IMR-90 (cell line): ENCODE data around the gene LMX1A. TPM values are rescaled to one million over a fixed set of nuclear protein-coding genes. Genes with fewer than 3 reads are reported as not detected.

Experiments
- ATAC-seq: fragments of 200-7000 bp; cut with Tn5 transposase; 2 replicates; pipeline ENCODE4 v1.9.1; 2020; ENCODE audit warnings: low read depth, mild to moderate bottlenecking, moderate library complexity
- Bru-seq: library from RNA; stranded (reverse); fragments of 400-500 nt; gene quantifications from one replicate; lab custom pipeline; 2021; lab: Mats Ljungman, UMichigan
- BruChase-seq, 2 experiments: library from RNA; stranded (reverse); fragments of 400-500 nt; gene quantifications; one replicate each; lab custom pipeline; 2021; lab: Mats Ljungman, UMichigan
- BruUV-seq: library from RNA; stranded (reverse); fragments of 400-500 nt; replicated peaks from 2 replicates; lab custom pipeline; 2021; lab: Mats Ljungman, UMichigan
- CTCF ChIA-PET: fragments of 300-600 bp; formaldehyde crosslinking; extraction: SDS; loops from one replicate; lab custom pipeline; 2021; ENCODE audit warnings: antibody characterized with exemption; lab: Yijun Ruan, JAX
- POLR2A ChIA-PET: fragments of 300-600 bp; sonication (Branson Sonifier 250); formaldehyde crosslinking; loops from one replicate; lab custom pipeline; 2022; ENCODE audit warnings: antibody characterized with exemption; ENCODE audit not compliant: unreplicated experiment; lab: Charles Lee
- DNase-seq: peaks from one replicate; pipeline ENCODE4 v3.0.0; 2013
- H2AFZ ChIP-seq: replicated peaks from 2 replicates; pipeline ENCODE3; 2013; ENCODE audit warnings: low read length, mild to moderate bottlenecking; ENCODE audit not compliant: poor library complexity
- H2AK5ac ChIP-seq: 2 replicates; pipeline ENCODE4 v1.6.1; 2013; ENCODE audit warnings: low read depth, low read length, inconsistent platforms
- H2AK9ac ChIP-seq: replicated peaks from 2 replicates; pipeline ENCODE3; 2013; ENCODE audit warnings: mild to moderate bottlenecking, low read depth, low read length, moderate library complexity; ENCODE audit not compliant: poor library complexity
- H2BK120ac ChIP-seq: 2 replicates; pipeline ENCODE4 v1.6.1; 2013; ENCODE audit warnings: low read depth, low read length, inconsistent platforms
- H2BK15ac ChIP-seq: 3 replicates; pipeline ENCODE4 v1.6.1; 2013; ENCODE audit warnings: low read depth, low read length, inconsistent platforms
- H2BK20ac ChIP-seq: 2 replicates; pipeline ENCODE4 v1.6.1; 2013; ENCODE audit warnings: low read depth, mild to moderate bottlenecking, inconsistent platforms, low read length, moderate library complexity
- H2BK5ac ChIP-seq: 2 replicates; pipeline ENCODE4 v1.6.1; 2013; ENCODE audit warnings: mild to moderate bottlenecking, low read depth, low read length, inconsistent platforms; ENCODE audit not compliant: poor library complexity, severe bottlenecking
- H3K14ac ChIP-seq: replicated peaks from 2 replicates; pipeline ENCODE4 v1.6.1; 2013; ENCODE audit warnings: low read depth, low read length, inconsistent platforms
- H3K18ac ChIP-seq: 2 replicates; pipeline ENCODE4 v1.6.1; 2013; ENCODE audit warnings: low read depth, low read length, control low read depth
- H3K23ac ChIP-seq: 2 replicates; pipeline ENCODE4 v1.6.1; 2013; ENCODE audit warnings: low read depth, low read length, inconsistent platforms
- H3K27ac ChIP-seq: 2 replicates; pipeline ENCODE4 v1.5.1; 2013; ENCODE audit warnings: mild to moderate bottlenecking, control low read depth, low read length; ENCODE audit not compliant: insufficient read depth
- H3K27me3 ChIP-seq: 2 replicates; pipeline ENCODE4 v1.6.1; 2013; ENCODE audit warnings: low read length; ENCODE audit not compliant: control insufficient read depth, insufficient read depth
- H3K36me3 ChIP-seq: 2 replicates; pipeline ENCODE4 v1.6.1; 2013; ENCODE audit warnings: low read length, mixed read lengths; ENCODE audit not compliant: control insufficient read depth, insufficient read depth
- H3K4ac ChIP-seq: 2 replicates; pipeline ENCODE4 v1.6.1; 2013; ENCODE audit warnings: low read depth, low read length, inconsistent platforms
- H3K4me1 ChIP-seq: 2 replicates; pipeline ENCODE4 v1.6.1; 2013; ENCODE audit warnings: low read length, mixed read lengths; ENCODE audit not compliant: control insufficient read depth, insufficient read depth
- H3K4me2 ChIP-seq: 2 replicates; pipeline ENCODE4 v1.6.1; 2013; ENCODE audit warnings: low read depth, mild to moderate bottlenecking, control low read depth, low read length, moderate library complexity
- H3K4me3 ChIP-seq: 2 replicates; pipeline ENCODE4 v1.5.1; 2013; ENCODE audit warnings: low read depth, mild to moderate bottlenecking, control low read depth, low read length, moderate library complexity; ENCODE audit not compliant: insufficient read depth
- H3K56ac ChIP-seq: 2 replicates; pipeline ENCODE4 v1.6.1; 2013; ENCODE audit warnings: low read length, inconsistent platforms; ENCODE audit not compliant: insufficient read depth; ENCODE audit errors: extremely low read depth
- H3K79me1 ChIP-seq, 2 experiments: 2 replicates each; pipeline ENCODE4 v1.6.1; 2013; ENCODE audit warnings: low read length in 2 of 2, inconsistent platforms in 1 of 2, low read depth in 1 of 2
- H3K9ac ChIP-seq: 2 replicates; pipeline ENCODE4 v1.6.1; 2013; ENCODE audit warnings: low read depth, low read length, control low read depth
- H3K9me1 ChIP-seq: 2 replicates; pipeline ENCODE4 v1.6.1; 2013; ENCODE audit warnings: low read length, inconsistent platforms; ENCODE audit not compliant: insufficient read depth
- H3K9me3 ChIP-seq: 2 replicates; pipeline ENCODE4 v1.6.1; 2013; ENCODE audit warnings: low read length; ENCODE audit not compliant: control insufficient read depth, insufficient read depth
- H4K20me1 ChIP-seq: 2 replicates; pipeline ENCODE4 v1.6.1; 2013; ENCODE audit warnings: low read length, inconsistent platforms; ENCODE audit not compliant: insufficient read depth
- H4K5ac ChIP-seq: 2 replicates; pipeline ENCODE4 v1.6.1; 2013; ENCODE audit warnings: mild to moderate bottlenecking, low read depth, low read length, control low read depth
- H4K8ac ChIP-seq, 2 experiments: 2 replicates each; pipeline ENCODE4 v1.6.1; 2013; ENCODE audit warnings: low read depth in 2 of 2, low read length in 2 of 2, control low read depth in 1 of 2, inconsistent platforms in 1 of 2
- H4K91ac ChIP-seq: 2 replicates; pipeline ENCODE4 v1.6.1; 2013; ENCODE audit warnings: low read depth, low read length, inconsistent platforms; ENCODE audit not compliant: insufficient read depth
- BHLHE40 ChIP-seq: fragments of 150-350 bp; IDR thresholded peaks from 2 replicates; pipeline ENCODE4 v1.6.1; 2016; ENCODE audit warnings: mild to moderate bottlenecking, low read depth, low read length
- CEBPB ChIP-seq: IDR thresholded peaks from 2 replicates; pipeline ENCODE4 v1.6.1; 2012; ENCODE audit warnings: low read depth, low read length, improper control_type of control experiment
- CHD1 ChIP-seq: IDR thresholded peaks from 2 replicates; pipeline ENCODE4 v1.6.1; 2012; ENCODE audit warnings: low read depth, low read length, improper control_type of control experiment
- MAFK ChIP-seq: IDR thresholded peaks from 2 replicates; pipeline ENCODE4 v1.6.1; 2012; ENCODE audit warnings: low read depth, low read length, improper control_type of control experiment
- MAZ ChIP-seq: IDR thresholded peaks from 2 replicates; pipeline ENCODE4 v1.6.1; 2012; ENCODE audit warnings: low read depth, mild to moderate bottlenecking, low read length, improper control_type of control experiment, moderate library complexity, borderline replicate concordance
- MXI1 ChIP-seq: IDR thresholded peaks from 2 replicates; pipeline ENCODE4 v1.6.1; 2012; ENCODE audit warnings: low read depth, mild to moderate bottlenecking, low read length, moderate library complexity, borderline replicate concordance
- NFE2L2 ChIP-seq: fragments of 150-350 bp; IDR thresholded peaks from 2 replicates; pipeline ENCODE4 v1.6.1; 2016; ENCODE audit warnings: low read depth, mild to moderate bottlenecking, low read length
- POLR2A ChIP-seq: IDR thresholded peaks from 2 replicates; pipeline ENCODE4 v1.6.1; 2012; ENCODE audit warnings: mild to moderate bottlenecking, low read depth, low read length
- RAD21 ChIP-seq: IDR thresholded peaks from 2 replicates; pipeline ENCODE4 v1.6.1; 2012; ENCODE audit warnings: low read length, improper control_type of control experiment
- RCOR1 ChIP-seq: IDR thresholded peaks from 2 replicates; pipeline ENCODE4 v1.6.1; 2012; ENCODE audit warnings: mild to moderate bottlenecking, low read length, improper control_type of control experiment; ENCODE audit not compliant: insufficient replicate concordance
- RFX5 ChIP-seq: IDR thresholded peaks from 2 replicates; pipeline ENCODE4 v1.8.0; 2012; ENCODE audit warnings: low read depth, mild to moderate bottlenecking, low read length, moderate library complexity
- SMC3 ChIP-seq: fragments of 150-350 bp; IDR thresholded peaks from 2 replicates; pipeline ENCODE4 v1.6.1; 2016; ENCODE audit warnings: low read depth, mild to moderate bottlenecking, antibody characterized with exemption, low read length, moderate library complexity
- WGBS, 2 experiments: methylation state at CpG; one replicate each; pipeline versions ENCODE4 v1.1.5 to v1.1.7; 2013; ENCODE audit warnings: missing lambda C conversion rate in 2 of 2; ENCODE audit not compliant: insufficient read length in 1 of 2; ENCODE audit errors: extremely low coverage in 2 of 2; 5-methylcytosine and 5-hydroxymethylcytosine counted together
- dilution Hi-C: fragments of 300-500 bp; cut with HindIII; formaldehyde crosslinking; loops from one replicate; pipeline ENCODE4 v1.14.3; 2018; ENCODE audit warnings: low sequenced_read_pairs; ENCODE audit not compliant: unreplicated experiment
- in situ Hi-C: fragments of 300-500 bp; cut with MboI; formaldehyde crosslinking; loops from 3 replicates; pipeline ENCODE4 v1.14.3; 2019; ENCODE audit warnings: low sequenced_read_pairs, inconsistent platforms, mixed read lengths
- intact Hi-C: fragments of 100-400 bp; cut with micrococcal nuclease; formaldehyde crosslinking; loops from 2 replicates; pipeline ENCODE4 v1.10.0; 2022
- long read RNA-seq: library from polyadenylated mRNA; unstranded; transcript quantifications from one replicate; pipeline ENCODE4 v2.0.0, GENCODE V29; 2021; ENCODE audit not compliant: unreplicated experiment
- polyA plus RNA-seq, 3 experiments: library from polyadenylated mRNA; depleted of rRNA; stranded (reverse); fragments of >200 nt; gene quantifications; 2 replicates each; pipeline ENCODE4 v1.2.3, GENCODE V29; 2012; ENCODE audit warnings: low replicate concordance in 1 of 3
- total RNA-seq: library from RNA; depleted of rRNA; stranded (reverse); fragments of >200 nt; gene quantifications from 2 replicates; pipeline ENCODE4 v1.2.3, GENCODE V29; 2012; rRNA removed
- TF ChIP-seq, protein P1 (sequence below): fragments of 150-350 bp; IDR thresholded peaks from 2 replicates; pipeline ENCODE4 v1.6.1; 2016; ENCODE audit warnings: low read depth, mild to moderate bottlenecking, low read length, moderate library complexity, borderline replicate concordance
- TF ChIP-seq, protein P2 (sequence below): fragments of 150-350 bp; IDR thresholded peaks from 2 replicates; pipeline ENCODE4 v1.6.1; 2017; ENCODE audit warnings: mild to moderate bottlenecking, antibody characterized with exemption, low read length, low read depth

LMX1A gene
- total RNA-seq (not detected in 2 replicates), polyA plus RNA-seq (2012; rRNA removed) (not detected in 2 replicates), Bru-seq, nascent RNA (not detected), BruChase-seq, experiment 1, labeled RNA remaining after a 6-hour chase (not detected), BruChase-seq, experiment 2, labeled RNA remaining after a 2-hour chase (not detected)
- not detected in 2 replicates for polyA plus RNA-seq (2012; cell fraction: cytosol; rRNA removed)
- not detected in 2 replicates for polyA plus RNA-seq (2012; cell fraction: nucleus; rRNA removed; ENCODE audit: low replicate concordance)
- long read RNA-seq = 0 reads

DNA sequence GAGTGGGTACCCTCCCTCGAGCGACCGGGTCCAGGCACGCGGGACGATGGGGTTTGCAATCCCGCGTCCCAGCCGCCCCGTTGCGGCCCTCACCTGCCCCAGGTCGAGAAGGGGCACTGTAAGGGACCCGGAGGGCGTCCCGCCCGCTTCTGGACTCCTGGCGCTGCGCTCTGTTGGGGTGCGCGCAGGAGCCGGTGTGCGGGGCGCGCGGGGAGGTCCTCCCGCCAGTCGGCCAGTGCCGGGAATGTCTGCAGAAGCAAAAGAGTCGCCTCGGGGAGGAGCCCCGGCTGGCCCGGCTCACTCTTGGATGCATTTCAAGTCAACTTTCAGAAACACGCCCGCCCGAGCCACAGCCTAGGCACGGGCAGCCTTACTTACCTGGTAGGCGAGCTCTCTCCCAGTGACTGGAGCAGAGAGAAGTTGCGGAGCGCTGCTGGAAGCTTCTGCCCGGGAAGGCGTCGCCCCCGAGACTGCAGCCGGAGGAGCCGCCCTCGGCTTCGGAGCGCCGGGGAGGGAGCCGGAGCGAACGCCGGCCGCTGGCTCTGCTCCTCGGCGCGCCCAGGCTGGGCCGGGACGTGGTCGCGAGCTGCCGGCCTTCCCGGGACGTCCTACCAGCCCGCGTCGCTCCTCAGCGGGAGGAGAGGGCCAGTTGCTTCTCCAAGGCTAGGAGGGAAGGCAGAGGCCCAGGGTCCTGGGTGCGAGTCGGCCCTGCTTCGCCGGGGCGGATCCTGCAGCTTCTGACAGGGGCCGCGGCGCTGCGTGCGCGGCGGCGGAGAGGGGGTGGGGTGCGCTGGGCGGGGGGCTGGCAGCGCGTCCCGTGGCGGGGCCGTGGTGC, at the start of gene LMX1A:
LMX1A (minus strand) TSS at position 739 of the 835 bp plus-strand sequence. CDS start 1,156 bp downstream, outside the sequence.
- H2BK15ac ChIP-seq = no peak within 1 kb of the TSS
- H4K20me1 ChIP-seq = no peaks in the 10 kb centered on the region
- no peak within 1 kb of the TSS for H4K5ac ChIP-seq
- H2AFZ ChIP-seq = peak within 1 kb of the TSS; percentile 58
- no peak within 1 kb of the TSS; the same call in 1 of the 2 replicates for H3K4me2 ChIP-seq
- no peak within 1 kb of the TSS for H2BK20ac ChIP-seq
- intact Hi-C loops (no loop called here), in situ Hi-C loops (no loop called here), dilution Hi-C loops (no loop called here)
- no peak within 1 kb of the TSS for H4K8ac ChIP-seq
- no peak within 1 kb of the TSS for H3K4ac ChIP-seq
- H3K27ac ChIP-seq = no peak within 1 kb of the TSS
- no peaks in the 10 kb centered on the region for H3K36me3 ChIP-seq
- no peak within 1 kb of the TSS for H3K9ac ChIP-seq
- ChIA-PET POLR2A (no interaction called here), CTCF (no interaction called here)
- H2AK9ac ChIP-seq = no peak within 1 kb of the TSS
- no peak within 1 kb of the TSS for H2BK120ac ChIP-seq
- no peaks in the 10 kb centered on the region for H3K4me1 ChIP-seq
- H2AK5ac ChIP-seq = no peak within 1 kb of the TSS
- H3K9me1 ChIP-seq = no peaks in the 10 kb centered on the region
- no peak within 1 kb of the TSS for H3K56ac ChIP-seq
- ATAC-seq = no peak; the same call in 1 of the 2 replicates
- H3K23ac ChIP-seq = no peak within 1 kb of the TSS
- WGBS, 2 experiments = 3% methylated on average over 34 of the region's 88 CpGs; no CpG with 5 or more reads in 1 of the 2 experiments
- no peak within 1 kb of the TSS for H3K4me3 ChIP-seq
- BruUV-seq = no TSS peak
- H3K9me3 ChIP-seq = no peaks in the 10 kb centered on the region
- H3K18ac ChIP-seq = no peak within 1 kb of the TSS
- H3K14ac ChIP-seq = no peak within 1 kb of the TSS
- no peaks in the 10 kb centered on the region for H3K79me1 ChIP-seq
- H3K27me3 ChIP-seq = peaks cover 56% of the 10 kb centered on the region
- H2BK5ac ChIP-seq = no peak within 1 kb of the TSS
- no peak within 1 kb of the TSS for H4K91ac ChIP-seq
- no peak for DNase-seq
- TF ChIP-seq, protein P1, sequence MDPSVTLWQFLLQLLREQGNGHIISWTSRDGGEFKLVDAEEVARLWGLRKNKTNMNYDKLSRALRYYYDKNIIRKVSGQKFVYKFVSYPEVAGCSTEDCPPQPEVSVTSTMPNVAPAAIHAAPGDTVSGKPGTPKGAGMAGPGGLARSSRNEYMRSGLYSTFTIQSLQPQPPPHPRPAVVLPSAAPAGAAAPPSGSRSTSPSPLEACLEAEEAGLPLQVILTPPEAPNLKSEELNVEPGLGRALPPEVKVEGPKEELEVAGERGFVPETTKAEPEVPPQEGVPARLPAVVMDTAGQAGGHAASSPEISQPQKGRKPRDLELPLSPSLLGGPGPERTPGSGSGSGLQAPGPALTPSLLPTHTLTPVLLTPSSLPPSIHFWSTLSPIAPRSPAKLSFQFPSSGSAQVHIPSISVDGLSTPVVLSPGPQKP = no peak
- no peak for TF ChIP-seq RAD21
- no peak for TF ChIP-seq MAZ
- TF ChIP-seq MAFK = no peak
- no peak for TF ChIP-seq CEBPB
- no peak for TF ChIP-seq MXI1
- TF ChIP-seq RCOR1 = no peak
- TF ChIP-seq POLR2A = no peak
- TF ChIP-seq CHD1 = no peak
- TF ChIP-seq BHLHE40 = no peak
- no peak for TF ChIP-seq NFE2L2
- TF ChIP-seq RFX5 = no peak
- TF ChIP-seq, protein P2, sequence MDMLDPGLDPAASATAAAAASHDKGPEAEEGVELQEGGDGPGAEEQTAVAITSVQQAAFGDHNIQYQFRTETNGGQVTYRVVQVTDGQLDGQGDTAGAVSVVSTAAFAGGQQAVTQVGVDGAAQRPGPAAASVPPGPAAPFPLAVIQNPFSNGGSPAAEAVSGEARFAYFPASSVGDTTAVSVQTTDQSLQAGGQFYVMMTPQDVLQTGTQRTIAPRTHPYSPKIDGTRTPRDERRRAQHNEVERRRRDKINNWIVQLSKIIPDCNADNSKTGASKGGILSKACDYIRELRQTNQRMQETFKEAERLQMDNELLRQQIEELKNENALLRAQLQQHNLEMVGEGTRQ = no peak
- no peak for TF ChIP-seq SMC3
